NCI-H2171 treated with DMSO at 0.1 percent for 48 hours (cell line): Measurements from ENCODE around the gene NFKBIB.
"Not testable (repeated sequence)": the region's sequence is repeated elsewhere in the genome, so short reads cannot be mapped to it uniquely, and the experiment has no call there.

Experiments
- DNase-seq: peaks from one replicate; lab custom pipeline; 2025; lab: John Stamatoyannopoulos, UW

Gene NFKBIB

GRCh38 chr19:38899447-38900201 lies at the start of gene NFKBIB, which contains the start of gene SIRT2:
Gene NFKBIB, plus strand, starts transcription at chr19:38899969. Its CDS starts 64 bp downstream, at chr19:38900033.
Gene SIRT2, minus strand, starts transcription at chr19:38899618. Its CDS starts 97 bp downstream, at chr19:38899521.
- DNase-seq, result peak; percentile 100

DNA sequence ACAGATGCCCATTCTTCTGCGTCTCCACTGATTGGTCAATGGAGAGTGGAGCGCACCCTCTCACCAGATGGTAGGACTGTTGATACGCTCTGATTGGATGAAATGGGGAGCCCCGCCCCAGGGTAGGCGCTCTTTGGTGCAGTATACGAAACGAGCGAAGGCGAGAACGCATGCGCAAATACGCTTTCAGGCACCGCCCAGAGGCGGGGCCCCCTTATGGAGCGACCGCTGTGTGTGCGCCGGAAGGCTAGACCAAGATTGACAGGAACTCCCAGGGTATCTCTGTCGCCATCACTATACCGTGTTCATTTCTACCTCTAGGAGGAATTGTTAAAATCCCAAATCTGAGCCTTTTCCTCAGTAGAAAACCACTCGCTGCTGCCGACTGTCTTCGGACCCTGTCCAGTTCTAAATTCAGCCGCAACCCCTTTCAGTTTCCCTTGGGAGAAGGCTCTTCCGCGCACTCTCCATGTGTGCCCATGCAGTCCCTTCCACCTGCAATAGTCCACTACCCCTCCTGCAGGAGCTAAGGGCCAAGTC lies 49.3 kb upstream of the NFKBIB start:
- no peak for DNase-seq

DNA sequence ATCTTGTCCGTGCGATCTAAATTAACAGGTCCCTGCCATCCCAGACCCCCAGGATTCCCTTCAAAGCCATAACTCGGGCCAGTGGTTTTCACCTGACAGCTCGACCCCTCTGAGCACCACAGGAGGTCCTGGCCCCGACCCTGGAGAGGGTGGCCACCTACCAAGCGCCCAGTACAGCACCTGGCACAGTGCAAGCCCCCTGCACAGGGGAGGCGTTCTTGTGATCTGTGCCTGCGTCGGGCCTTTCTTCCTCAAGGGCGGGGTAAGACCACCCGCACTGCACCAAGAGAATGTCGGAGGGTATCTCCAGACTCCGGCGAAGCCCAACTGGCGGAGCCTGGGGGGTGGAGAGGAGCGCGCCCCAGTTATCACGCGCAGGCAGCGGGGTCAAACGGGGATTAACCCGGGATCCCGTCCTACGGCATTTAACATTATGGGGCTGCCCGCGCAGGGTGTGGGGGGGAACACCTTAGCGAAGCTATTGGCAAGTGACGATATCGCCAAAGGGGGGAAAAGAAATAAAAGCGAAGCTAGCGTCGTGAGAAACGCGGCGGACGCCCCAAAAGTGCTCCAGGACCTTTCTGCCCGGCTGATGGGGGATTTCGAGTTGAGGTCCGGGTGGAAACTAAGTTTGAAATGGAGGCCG lies 48.7 kb upstream of the NFKBIB start:
- DNase-seq, result peak; percentile 42

DNA sequence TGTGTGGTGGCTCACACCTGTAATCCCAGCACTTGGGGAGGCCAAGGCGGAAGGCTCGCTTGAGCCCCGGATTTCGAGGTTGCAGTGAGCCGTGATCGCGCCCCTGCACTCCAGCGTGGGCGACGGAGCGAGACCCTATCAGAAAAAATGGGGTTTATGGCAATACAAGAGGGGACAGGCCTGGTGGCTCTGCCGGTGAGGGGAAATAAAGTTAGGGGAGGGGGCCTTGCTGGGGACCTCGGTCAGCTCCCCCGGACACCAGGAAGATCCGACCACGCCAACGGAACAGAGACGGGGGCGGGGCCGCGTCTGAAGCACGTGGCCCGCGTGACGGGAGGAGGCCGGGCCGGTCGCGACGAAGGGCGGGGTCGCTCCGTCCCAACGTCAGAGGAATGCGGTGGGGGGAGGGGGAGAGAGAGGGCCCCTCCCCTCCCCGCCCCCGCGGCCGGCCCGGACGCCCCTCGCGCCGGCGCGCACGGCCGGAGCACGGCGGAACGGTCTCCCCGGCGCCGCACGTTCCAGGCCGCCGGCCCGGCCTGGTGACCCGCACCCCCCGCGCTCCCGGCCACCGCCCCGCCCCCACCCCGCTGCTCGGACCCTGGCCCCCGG lies 48.0 kb upstream of the NFKBIB start:
- DNase-seq, result peak; percentile 73

DNA sequence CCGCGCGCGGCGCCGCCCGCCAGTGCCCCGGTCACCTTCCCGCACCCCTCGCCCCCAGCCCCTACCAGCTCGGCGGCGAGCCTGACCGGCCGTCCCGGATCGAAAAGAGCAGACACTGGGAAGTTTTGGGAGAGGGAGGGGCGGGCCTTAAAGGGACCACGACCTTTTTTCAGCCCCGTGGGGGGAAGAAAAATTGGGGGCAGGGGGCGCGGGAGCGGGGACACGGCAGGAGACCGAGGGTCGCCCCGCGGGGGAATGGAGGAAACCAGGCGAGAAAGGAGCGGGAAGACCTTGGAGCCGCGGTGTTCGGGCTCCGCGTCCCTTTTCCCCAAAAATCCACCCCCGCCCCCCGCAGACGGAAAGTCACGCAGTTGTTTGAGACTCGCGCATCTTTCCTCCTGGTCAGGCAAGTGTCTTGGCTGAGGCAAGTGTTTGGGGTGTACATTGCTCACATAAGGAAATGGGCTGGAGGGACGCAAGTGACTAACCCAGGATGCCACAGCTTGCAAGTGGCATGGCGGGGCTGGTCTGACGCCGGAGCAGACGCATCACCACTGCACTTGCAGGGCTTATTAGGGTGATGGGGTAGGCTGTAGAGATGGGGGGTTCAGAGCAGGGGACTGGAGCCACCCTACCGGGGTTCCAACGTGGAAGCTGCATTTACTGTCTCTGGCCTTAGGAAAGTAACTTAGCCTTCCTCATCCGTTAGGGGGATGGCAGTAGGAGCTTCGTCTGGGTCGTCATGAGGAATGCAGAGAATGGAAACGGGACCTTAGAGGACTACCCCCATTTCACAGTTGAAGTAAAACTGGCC lies 47.3 kb upstream of the NFKBIB start:
- no peak for DNase-seq

GRCh38 chr19:38853214-38853613 lies 46.6 kb upstream of the NFKBIB start:
- no peak for DNase-seq

GRCh38 chr19:38854961-38855360 lies 44.8 kb upstream of the NFKBIB start:
- not testable (repeated sequence) for DNase-seq

- not testable (repeated sequence) for DNase-seq
These were observed 44.0 kb upstream of the NFKBIB start for GRCh38 chr19:38855751-38856150.

GRCh38 chr19:38856813-38857212 lies 43.0 kb upstream of the NFKBIB start:
- DNase-seq, result no peak

DNA sequence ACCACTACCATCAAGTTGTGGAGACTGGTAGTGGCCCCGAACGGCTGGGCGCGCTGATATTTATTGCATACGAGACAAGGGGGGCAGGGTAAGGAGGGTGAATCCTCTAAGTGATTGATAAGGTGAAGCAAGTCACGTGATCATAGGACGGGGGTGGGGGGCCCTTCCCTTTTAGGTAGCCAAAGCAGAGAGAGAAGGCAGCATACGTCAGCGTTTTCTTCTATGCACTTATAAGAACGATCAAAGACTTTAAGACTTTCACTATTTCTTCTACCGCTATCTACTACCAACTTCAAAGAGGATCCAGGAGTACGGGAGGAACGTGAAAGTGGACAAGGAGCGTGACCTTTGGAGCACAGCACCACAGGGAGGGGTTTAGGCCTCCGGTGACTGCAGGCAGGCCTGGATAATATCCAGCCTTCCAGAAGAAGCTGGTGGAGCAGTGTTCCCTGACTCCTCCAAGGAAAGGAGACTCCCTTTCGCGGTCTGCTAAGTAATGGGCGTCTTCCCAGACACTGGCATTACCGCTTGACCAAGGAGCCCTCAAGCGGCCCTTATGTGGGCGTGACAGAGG lies 40.1 kb upstream of the NFKBIB start:
- DNase-seq, result not testable (repeated sequence)

- no peak for DNase-seq
These were observed 38.4 kb upstream of the NFKBIB start for GRCh38 chr19:38861368-38861767.

GRCh38 chr19:38862321-38863059 lies 37.3 kb upstream of the NFKBIB start:
- DNase-seq, result peak; percentile 67

DNA sequence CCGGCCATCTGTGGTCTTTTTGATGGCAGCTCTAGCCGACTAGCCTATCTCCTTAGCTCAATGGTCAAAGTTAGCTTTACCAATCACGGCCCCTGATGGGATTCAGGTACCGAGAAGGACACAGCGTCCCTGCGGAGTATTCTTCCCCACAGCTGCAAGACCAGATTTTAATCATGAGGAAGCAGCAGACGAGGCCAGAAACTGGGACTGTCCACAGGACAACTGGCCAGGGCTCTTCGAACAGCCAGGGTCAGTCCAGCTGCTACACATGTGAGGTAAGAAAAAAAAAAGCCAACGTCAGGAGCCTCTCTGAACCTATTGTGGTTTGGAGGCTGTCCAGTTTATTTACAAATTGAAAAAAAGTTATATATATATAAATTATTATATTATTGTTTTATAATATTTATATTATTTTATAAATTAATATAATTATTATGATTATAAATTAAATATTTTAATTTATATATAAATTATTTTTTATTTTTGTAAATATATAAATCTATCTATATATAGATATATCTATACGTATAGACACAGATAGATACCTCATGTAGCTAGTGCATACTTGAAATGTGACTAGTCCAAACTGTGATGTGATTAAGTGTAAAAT lies 32.5 kb upstream of the NFKBIB start:
- no peak for DNase-seq

- no peak for DNase-seq
These were observed 31.2 kb upstream of the NFKBIB start for GRCh38 chr19:38868551-38868950.

DNA sequence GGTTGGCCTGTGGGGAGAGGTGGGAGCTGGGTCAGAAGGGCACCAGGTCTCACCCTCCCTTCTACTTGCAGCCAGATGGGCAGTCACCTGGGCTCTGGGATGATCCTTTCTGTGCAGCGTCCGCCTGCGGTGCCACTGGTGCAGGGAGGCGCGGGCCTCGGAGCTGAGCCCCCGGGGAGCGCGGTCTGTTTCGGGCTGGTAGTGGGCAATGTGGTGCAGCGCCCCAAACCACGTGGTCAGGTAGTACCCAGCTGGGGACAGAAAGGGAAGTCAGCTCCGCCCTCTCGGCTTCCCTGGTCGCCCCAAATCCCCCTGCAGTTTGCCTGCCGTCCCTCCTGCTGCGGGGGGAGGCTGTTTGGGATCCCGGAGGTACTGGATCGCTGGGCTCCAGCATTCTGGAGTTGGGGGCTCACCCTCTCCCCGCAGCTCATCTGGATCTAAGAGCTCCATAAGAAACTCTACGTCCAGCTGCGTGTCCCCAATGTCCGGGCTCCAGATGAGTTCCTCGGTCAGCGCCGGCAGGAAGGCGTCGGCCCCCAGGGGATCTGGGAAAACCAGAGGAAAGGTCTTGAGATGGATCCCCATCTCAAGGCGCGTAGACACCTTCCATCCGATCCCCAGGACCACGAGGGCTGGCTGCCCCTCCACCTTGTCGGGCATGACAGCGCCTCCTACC lies 30.5 kb upstream of the NFKBIB start:
- no peak for DNase-seq

DNA sequence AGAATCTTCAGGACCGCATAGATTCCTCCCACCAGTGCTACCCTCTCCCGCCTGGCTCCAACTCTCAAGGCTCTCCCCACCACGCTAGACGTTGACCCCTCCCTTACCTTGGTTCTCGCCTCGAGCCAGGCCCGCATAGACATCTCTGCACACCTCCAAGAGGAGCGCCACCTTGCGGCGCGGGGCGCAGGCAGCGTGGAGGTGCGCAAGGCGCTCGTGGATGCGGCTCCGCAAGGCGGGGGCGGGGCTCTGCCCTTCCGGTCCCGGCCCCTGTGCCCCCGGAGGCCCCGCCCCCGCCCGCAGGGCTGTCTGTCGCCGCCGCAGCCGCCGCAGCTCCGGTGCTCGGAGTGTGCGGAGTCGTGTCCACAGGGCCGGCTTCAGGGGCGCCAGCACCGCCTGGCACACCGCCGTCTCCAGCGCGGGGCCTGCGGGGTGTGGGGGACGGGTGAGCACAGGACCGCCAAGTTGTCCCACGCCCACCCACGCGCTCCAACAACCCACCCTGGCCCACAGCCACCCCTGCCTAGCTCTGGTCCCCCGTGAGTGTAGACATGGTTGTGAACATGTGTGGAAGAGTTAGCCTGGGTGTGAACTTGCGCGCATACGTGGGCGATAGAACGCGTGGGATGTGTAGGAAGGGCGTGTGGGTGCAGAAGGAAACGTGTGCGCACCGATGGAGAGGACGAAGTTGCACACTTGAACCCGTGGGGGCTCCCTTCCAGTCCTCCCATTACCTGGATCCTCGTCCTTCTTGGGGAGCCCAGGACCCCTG lies 29.7 kb upstream of the NFKBIB start:
- no peak for DNase-seq

DNA sequence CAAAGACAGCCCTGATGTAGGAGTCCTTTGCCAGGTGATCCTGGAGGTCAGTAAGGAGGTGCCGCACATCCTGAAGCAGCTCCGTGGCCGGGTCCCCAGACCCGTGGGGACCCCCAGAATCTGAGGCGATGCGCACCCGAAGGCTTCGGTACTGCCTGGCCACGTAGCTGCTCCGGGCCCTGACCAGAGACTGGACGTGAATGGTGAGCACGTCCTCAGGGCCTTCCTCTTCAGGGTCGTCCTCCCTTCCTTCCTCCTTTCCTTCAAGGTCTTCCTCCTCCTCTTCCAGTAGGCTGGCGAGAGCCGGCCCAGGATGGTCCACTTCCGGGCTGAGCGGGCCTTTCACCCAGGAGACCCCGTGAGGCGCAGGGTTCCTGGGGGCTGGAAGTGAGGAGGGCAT lies 29.2 kb upstream of the NFKBIB start:
- no peak for DNase-seq

GRCh38 chr19:38873400-38873799 lies 26.4 kb upstream of the NFKBIB start:
- not testable (repeated sequence) for DNase-seq
